ENCODE data around the gene CCDC175. TPM values are rescaled to one million over a fixed set of nuclear protein-coding genes. Genes with fewer than 3 reads are reported as not detected.

Gene CCDC175
- total and polyA plus RNA-seq, 2 donors (not counting 3 experiments of a cell fraction or from before 2014, with no cell fraction given): not detected

DNA sequence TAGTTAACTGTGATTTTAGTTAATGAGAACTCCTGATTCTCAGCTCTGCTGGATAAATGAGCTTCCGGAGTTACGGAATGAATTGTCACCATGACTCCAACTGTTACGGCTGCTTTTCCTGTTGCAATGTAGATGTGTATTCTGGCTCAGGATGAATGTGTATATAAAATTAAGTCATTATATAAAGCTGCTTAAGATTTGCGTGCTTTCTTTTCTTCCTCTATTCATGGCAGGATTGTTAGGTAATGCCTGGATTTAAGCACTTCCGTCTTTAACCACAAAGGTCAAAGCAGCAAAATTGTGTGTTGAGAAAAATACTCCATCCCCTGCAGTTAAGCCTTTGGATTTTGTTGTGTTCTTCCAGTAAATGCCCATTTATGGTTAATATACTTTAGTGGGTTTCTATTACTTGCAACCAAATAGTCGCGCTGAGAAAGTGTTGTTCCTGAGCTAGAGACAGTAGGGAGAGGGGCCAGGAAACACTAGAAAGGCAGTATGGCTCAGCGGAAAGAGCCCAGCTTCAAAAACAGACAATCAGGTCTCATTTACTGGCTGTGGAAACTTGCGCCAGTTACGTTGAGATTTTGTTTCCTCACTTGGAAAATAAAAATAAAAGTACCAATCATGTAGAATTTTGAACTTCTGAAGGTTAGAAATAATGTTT is 9.4 kb upstream of the CCDC175 start:
- no peak overlapping the region for H3K4me3 ChIP-seq (replicated peaks in 1 of 3; ENCODE audit: insufficient read depth in 1 of 3, low read depth in 1 of 3, low read length in 3 of 3)
- intact Hi-C loops (cut with micrococcal nuclease) (no loop called here), dilution Hi-C loops (cut with MboI; ENCODE audit: extremely low pct_ligation_motif_present, low sequenced_read_pairs) (no loop called here)
- H3K9me1 ChIP-seq (replicated peaks; ENCODE audit: control insufficient read depth, extremely low read depth, insufficient read depth, low read length): no peaks in the 10 kb centered on the region
- no peak for TF ChIP-seq EZH2 (IDR thresholded peaks at IDR 0.05; ENCODE audit: borderline replicate concordance, low read depth, low read length, severe bottlenecking)
- no peak for TF ChIP-seq MYC (IDR thresholded peaks at IDR 0.05; ENCODE audit: low read depth, low read length)
- TF ChIP-seq JUN (IDR thresholded peaks at IDR 0.05; ENCODE audit: borderline replicate concordance, insufficient read depth, insufficient read length, low read depth): no peak
- TF ChIP-seq POLR2A (IDR thresholded peaks at IDR 0.05; ENCODE audit: low read depth, low read length): no peak
- TF ChIP-seq, protein P1, sequence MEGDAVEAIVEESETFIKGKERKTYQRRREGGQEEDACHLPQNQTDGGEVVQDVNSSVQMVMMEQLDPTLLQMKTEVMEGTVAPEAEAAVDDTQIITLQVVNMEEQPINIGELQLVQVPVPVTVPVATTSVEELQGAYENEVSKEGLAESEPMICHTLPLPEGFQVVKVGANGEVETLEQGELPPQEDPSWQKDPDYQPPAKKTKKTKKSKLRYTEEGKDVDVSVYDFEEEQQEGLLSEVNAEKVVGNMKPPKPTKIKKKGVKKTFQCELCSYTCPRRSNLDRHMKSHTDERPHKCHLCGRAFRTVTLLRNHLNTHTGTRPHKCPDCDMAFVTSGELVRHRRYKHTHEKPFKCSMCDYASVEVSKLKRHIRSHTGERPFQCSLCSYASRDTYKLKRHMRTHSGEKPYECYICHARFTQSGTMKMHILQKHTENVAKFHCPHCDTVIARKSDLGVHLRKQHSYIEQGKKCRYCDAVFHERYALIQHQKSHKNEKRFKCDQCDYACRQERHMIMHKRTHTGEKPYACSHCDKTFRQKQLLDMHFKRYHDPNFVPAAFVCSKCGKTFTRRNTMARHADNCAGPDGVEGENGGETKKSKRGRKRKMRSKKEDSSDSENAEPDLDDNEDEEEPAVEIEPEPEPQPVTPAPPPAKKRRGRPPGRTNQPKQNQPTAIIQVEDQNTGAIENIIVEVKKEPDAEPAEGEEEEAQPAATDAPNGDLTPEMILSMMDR (IDR thresholded peaks at IDR 0.05; ENCODE audit: extremely low read depth in 1 of 2, insufficient read depth in 1 of 2, low read depth in 1 of 2, low read length in 2 of 2): no peak
- TF ChIP-seq, protein P2, sequence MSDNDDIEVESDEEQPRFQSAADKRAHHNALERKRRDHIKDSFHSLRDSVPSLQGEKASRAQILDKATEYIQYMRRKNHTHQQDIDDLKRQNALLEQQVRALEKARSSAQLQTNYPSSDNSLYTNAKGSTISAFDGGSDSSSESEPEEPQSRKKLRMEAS (IDR thresholded peaks at IDR 0.05; ENCODE audit: insufficient read depth, insufficient read length): no peak
- no peak for TF ChIP-seq POLR2AphosphoS5 (IDR thresholded peaks at IDR 0.05; ENCODE audit: insufficient read depth, low read depth, low read length)
- TF ChIP-seq GATA2 (IDR thresholded peaks at IDR 0.05; ENCODE audit: insufficient read depth, insufficient read length, low read depth, low read length): no peak
- TF ChIP-seq FOS (IDR thresholded peaks at IDR 0.05; ENCODE audit: borderline replicate concordance, insufficient read depth, low read length): no peak
- H3K27me3 ChIP-seq (ENCODE audit: control insufficient read depth in 2 of 2, insufficient read depth in 2 of 2, low read length in 2 of 2): peaks cover 4 to 14% of the 10 kb centered on the region in 2 experiments
- no peak overlapping the region for H3K27ac ChIP-seq (ENCODE audit: insufficient read depth, low read depth, low read length)
- DNase-seq (ENCODE audit: low read depth, low spot score) (peak; percentile 11), FAIRE-seq (no peak)
- no peaks in the 10 kb centered on the region for H4K20me1 ChIP-seq (replicated peaks; ENCODE audit: control insufficient read depth, extremely low read depth, insufficient read depth, low read length)
- no TSS peak for BruUV-seq (replicated peaks)
- no peaks in the 10 kb centered on the region for H3K79me2 ChIP-seq (ENCODE audit: control insufficient read depth, insufficient read depth, low read length)
- H3K36me3 ChIP-seq (ENCODE audit: control insufficient read depth in 2 of 2, extremely low read depth in 1 of 2, insufficient read depth in 2 of 2, low read length in 2 of 2): no peaks in the 10 kb centered on the region
- CTCF ChIA-PET: interaction anchor here (1.1 to 1.5 kb wide), 3 partner anchors 9 to 103 kb away, joined by 3 to 4 read pairs (median 3); partner anchors contain the start of gene CCDC175
- no peaks in the 10 kb centered on the region for H3K9me3 ChIP-seq (replicated peaks; ENCODE audit: control insufficient read depth, insufficient read depth, low read length)
- peaks cover 3% of the 10 kb centered on the region for H3K4me1 ChIP-seq (ENCODE audit: control insufficient read depth, extremely low read depth, insufficient read depth, low read length)
- H3K9ac ChIP-seq (replicated peaks; ENCODE audit: extremely low read depth, insufficient read depth, low read length): no peak overlapping the region
- peak overlapping the region; percentile 4 for H3K4me2 ChIP-seq (ENCODE audit: insufficient read depth, low read length)
- POLR2A ChIA-PET: no interaction called here
- H2AFZ ChIP-seq (ENCODE audit: low read depth, low read length): no peak overlapping the region

Data from endothelial cell of umbilical vein (primary cell).